Measurements from ENCODE around the gene PER2. TPM values are rescaled to one million over a fixed set of nuclear protein-coding genes. Genes with fewer than 3 reads are reported as not detected.

The PER2 gene
- total and polyA plus RNA-seq, 2 of the 13 experiments (the other 11 are each of a cell fraction or from before 2014, with no cell fraction given), result 5.1 to 9.4 TPM

- TF ChIP-seq MYNN (CRISPR knock-in tag; IDR thresholded peaks at IDR 0.05; ENCODE audit: low read depth) (0 out of 2 replicates have a peak, but pooled peaks have one; percentile 72), ZNF251 (CRISPR knock-in tag; IDR thresholded peaks at IDR 0.05) (no peak), ZNF142 (CRISPR knock-in tag; IDR thresholded peaks at IDR 0.05) (no peak), PCBP2 (optimal IDR thresholded peaks at IDR 0.05; ENCODE audit: low read depth, low read length, poor library complexity, severe bottlenecking) (no peak), SNAPC2 (CRISPR knock-in tag; IDR thresholded peaks at IDR 0.05) (no peak), ZSCAN29 (CRISPR knock-in tag; conservative IDR thresholded peaks at IDR 0.05) (no peak), ZNF143 (CRISPR knock-in tag; IDR thresholded peaks at IDR 0.05) (no peak), ZMAT3 (CRISPR knock-in tag; conservative IDR thresholded peaks at IDR 0.05) (no peak), ZNF383 (CRISPR knock-in tag; IDR thresholded peaks at IDR 0.05; ENCODE audit: borderline replicate concordance) (no peak), ASH2L (IDR thresholded peaks at IDR 0.05; ENCODE audit: insufficient read length, low read depth, low read length) (no peak), TGIF2 (CRISPR knock-in tag; IDR thresholded peaks at IDR 0.05) (no peak), ZNF639 (CRISPR knock-in tag; conservative IDR thresholded peaks at IDR 0.05) (no peak; the same call in 1 of the 2 replicates)
- TF ChIP-seq, protein P1, sequence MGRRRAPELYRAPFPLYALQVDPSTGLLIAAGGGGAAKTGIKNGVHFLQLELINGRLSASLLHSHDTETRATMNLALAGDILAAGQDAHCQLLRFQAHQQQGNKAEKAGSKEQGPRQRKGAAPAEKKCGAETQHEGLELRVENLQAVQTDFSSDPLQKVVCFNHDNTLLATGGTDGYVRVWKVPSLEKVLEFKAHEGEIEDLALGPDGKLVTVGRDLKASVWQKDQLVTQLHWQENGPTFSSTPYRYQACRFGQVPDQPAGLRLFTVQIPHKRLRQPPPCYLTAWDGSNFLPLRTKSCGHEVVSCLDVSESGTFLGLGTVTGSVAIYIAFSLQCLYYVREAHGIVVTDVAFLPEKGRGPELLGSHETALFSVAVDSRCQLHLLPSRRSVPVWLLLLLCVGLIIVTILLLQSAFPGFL (CRISPR knock-in tag; IDR thresholded peaks at IDR 0.05), result no peak
- TF ChIP-seq, protein P2, sequence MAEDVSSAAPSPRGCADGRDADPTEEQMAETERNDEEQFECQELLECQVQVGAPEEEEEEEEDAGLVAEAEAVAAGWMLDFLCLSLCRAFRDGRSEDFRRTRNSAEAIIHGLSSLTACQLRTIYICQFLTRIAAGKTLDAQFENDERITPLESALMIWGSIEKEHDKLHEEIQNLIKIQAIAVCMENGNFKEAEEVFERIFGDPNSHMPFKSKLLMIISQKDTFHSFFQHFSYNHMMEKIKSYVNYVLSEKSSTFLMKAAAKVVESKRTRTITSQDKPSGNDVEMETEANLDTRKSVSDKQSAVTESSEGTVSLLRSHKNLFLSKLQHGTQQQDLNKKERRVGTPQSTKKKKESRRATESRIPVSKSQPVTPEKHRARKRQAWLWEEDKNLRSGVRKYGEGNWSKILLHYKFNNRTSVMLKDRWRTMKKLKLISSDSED (CRISPR knock-in tag; IDR thresholded peaks at IDR 0.05), result no peak
- TF ChIP-seq, protein P3, sequence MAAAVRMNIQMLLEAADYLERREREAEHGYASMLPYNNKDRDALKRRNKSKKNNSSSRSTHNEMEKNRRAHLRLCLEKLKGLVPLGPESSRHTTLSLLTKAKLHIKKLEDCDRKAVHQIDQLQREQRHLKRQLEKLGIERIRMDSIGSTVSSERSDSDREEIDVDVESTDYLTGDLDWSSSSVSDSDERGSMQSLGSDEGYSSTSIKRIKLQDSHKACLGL (CRISPR knock-in tag; IDR thresholded peaks at IDR 0.05), result no peak
Observed at GRCh38 chr2:238256594-238257104, 31.8 kb downstream of the PER2 start (continued).
